Suprapubic skin (tissue), 3 donors: ENCODE results near the gene MOCS2.

Source experiments
- CTCF ChIP-seq, 2 donors: fragments of 200-600 bp in 1 of 2; fragments of 450-650 bp in 1 of 2; sonication (generic) in 1 of 2; IDR thresholded peaks; one replicate each; pipeline ENCODE4 v1.5.1; 2016 to 2019; ENCODE audit warnings: antibody characterized with exemption in 2 of 2, mild to moderate bottlenecking in 1 of 2, moderate library complexity in 1 of 2
- POLR2AphosphoS5 ChIP-seq, 3 donors: sonication (generic); formaldehyde crosslinking; IDR thresholded peaks; one replicate each; pipeline ENCODE4 v1.6.1; 2017; ENCODE audit warnings: antibody characterized with exemption in 3 of 3

- TF ChIP-seq CTCF (IDR thresholded peaks at IDR 0.05) (no peak), POLR2AphosphoS5 (IDR thresholded peaks at IDR 0.05) (no peak)
These were observed 7.0 kb upstream of the MOCS2 start for GRCh38 chr5:53116597-53116996.
